ENCODE results near the gene NPVF. TPM values are rescaled to one million over a fixed set of nuclear protein-coding genes. Genes with fewer than 3 reads are reported as not detected.

The NPVF gene
- total and polyA plus RNA-seq, 2 experiments from 2014 or later, result not detected

DNA sequence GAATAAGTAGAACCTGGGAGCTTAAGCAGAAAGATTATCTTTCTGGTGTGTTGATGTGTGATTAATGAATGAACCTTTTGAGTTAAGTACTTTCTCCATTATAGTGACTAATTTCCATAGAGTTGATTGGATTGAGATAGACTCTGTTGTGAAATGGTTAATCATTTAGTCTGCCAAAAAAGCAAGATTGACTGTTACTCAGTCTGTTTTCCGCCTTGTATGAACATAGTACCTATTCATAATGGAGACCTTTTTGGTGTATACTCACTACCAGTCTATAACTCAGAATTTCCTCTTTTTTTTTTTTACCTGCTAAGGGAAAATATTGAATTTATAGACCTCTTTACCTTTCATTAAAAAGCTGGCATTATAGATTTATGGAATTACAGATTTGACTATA is 14.4 kb upstream of the NPVF start:
- Histone ChIP-seq H3K4me3 (no peak overlapping the region), H3K9me3 (ENCODE audit: low read depth) (no peaks in the 10 kb centered on the region), H3K4me1 (ENCODE audit: low read depth) (no peaks in the 10 kb centered on the region), H3K27me3 (no peaks in the 10 kb centered on the region), H3K27ac (no peak overlapping the region), H3K36me3 (no peaks in the 10 kb centered on the region)
- DNase-seq (ENCODE audit: low read depth in 1 of 2, low spot score in 1 of 2), result no peak
- TF ChIP-seq, protein P1, sequence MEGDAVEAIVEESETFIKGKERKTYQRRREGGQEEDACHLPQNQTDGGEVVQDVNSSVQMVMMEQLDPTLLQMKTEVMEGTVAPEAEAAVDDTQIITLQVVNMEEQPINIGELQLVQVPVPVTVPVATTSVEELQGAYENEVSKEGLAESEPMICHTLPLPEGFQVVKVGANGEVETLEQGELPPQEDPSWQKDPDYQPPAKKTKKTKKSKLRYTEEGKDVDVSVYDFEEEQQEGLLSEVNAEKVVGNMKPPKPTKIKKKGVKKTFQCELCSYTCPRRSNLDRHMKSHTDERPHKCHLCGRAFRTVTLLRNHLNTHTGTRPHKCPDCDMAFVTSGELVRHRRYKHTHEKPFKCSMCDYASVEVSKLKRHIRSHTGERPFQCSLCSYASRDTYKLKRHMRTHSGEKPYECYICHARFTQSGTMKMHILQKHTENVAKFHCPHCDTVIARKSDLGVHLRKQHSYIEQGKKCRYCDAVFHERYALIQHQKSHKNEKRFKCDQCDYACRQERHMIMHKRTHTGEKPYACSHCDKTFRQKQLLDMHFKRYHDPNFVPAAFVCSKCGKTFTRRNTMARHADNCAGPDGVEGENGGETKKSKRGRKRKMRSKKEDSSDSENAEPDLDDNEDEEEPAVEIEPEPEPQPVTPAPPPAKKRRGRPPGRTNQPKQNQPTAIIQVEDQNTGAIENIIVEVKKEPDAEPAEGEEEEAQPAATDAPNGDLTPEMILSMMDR (IDR thresholded peaks at IDR 0.05; ENCODE audit: low read depth, low read length), result no peak

DNA sequence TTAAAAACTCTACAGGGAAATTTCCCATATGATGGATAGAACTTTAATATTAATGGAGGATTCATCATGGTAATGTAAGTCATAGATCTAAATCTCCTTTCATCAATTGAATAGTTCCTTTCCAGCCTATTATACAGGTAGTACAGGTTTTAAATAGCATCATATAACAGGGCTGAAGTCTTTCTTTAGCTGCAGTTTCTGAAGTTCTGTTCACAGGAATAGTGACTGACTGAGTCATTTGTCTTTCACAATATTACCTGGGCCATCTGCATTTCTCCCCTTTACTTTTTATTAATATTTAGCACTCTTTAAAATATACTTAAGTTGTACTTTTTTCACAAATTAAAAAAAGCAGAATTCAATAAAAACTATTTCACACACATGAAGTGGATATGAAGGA is 12.6 kb upstream of the NPVF start:
- no peak for DNase-seq (ENCODE audit: low read depth in 1 of 2, low spot score in 1 of 2)
- no peaks in the 10 kb centered on the region for H3K36me3 ChIP-seq
- H3K9me3 ChIP-seq (ENCODE audit: low read depth), result no peaks in the 10 kb centered on the region
- TF ChIP-seq, protein P1 (IDR thresholded peaks at IDR 0.05; ENCODE audit: low read depth, low read length), result no peak
- no peaks in the 10 kb centered on the region for H3K4me1 ChIP-seq (ENCODE audit: low read depth)
- H3K4me3 ChIP-seq, result no peak overlapping the region
- no peak overlapping the region for H3K27ac ChIP-seq
- H3K27me3 ChIP-seq, result no peaks in the 10 kb centered on the region

DNA sequence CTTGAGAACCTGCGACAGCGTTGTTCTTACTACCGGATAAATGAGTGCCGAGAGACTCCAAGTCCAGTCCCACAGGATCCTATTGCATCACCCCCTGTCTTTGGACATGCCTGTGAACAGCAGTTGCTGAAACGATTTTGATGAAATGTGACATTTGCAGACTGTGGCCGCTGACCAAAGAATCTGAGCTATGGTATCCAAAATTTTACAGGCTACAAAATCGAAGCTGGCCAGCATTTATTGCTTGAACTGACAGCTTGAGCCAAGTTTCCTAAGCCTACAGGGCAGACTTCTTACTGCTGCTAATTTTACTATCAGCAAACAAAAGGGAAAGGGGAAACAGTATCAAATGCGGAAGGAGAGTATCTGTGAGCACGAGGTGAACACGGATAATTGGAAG is 12.1 kb upstream of the NPVF start:
- Histone ChIP-seq H3K4me1 (ENCODE audit: low read depth) (no peaks in the 10 kb centered on the region), H3K27me3 (no peaks in the 10 kb centered on the region), H3K9me3 (ENCODE audit: low read depth) (no peaks in the 10 kb centered on the region), H3K27ac (no peak overlapping the region), H3K4me3 (no peak overlapping the region), H3K36me3 (no peaks in the 10 kb centered on the region)
- DNase-seq (ENCODE audit: low read depth in 1 of 2, low spot score in 1 of 2), result peak in 1 of 2 donors; percentile 50
- TF ChIP-seq, protein P1 (IDR thresholded peaks at IDR 0.05; ENCODE audit: low read depth, low read length), result no peak

DNA sequence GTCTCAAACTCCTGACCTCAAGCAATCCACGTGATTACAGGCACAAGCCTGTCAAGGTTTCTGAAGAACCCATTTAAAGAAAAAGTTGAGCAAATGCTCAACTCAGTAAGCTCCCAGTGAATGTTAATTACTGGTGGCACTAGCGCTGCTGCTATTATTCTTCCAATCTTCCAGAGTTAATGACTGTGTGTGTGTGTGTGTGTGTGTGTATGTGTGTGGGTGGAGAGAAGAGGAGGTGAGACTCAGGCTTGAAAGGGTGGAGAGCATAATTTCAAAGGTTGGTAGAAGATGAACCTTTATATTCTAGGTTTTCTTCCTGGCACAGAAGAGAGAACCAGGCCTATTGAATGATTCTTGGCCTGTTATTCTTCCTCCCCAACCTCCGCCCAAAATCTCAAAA is 11.6 kb upstream of the NPVF start:
- TF ChIP-seq, protein P1 (IDR thresholded peaks at IDR 0.05; ENCODE audit: low read depth, low read length), result no peak
- no peaks in the 10 kb centered on the region for H3K9me3 ChIP-seq (ENCODE audit: low read depth)
- H3K27ac ChIP-seq, result no peak overlapping the region
- no peak for DNase-seq (ENCODE audit: low read depth in 1 of 2, low spot score in 1 of 2)
- H3K27me3 ChIP-seq, result no peaks in the 10 kb centered on the region
- no peaks in the 10 kb centered on the region for H3K36me3 ChIP-seq
- H3K4me3 ChIP-seq, result no peak overlapping the region
- no peaks in the 10 kb centered on the region for H3K4me1 ChIP-seq (ENCODE audit: low read depth)

DNA sequence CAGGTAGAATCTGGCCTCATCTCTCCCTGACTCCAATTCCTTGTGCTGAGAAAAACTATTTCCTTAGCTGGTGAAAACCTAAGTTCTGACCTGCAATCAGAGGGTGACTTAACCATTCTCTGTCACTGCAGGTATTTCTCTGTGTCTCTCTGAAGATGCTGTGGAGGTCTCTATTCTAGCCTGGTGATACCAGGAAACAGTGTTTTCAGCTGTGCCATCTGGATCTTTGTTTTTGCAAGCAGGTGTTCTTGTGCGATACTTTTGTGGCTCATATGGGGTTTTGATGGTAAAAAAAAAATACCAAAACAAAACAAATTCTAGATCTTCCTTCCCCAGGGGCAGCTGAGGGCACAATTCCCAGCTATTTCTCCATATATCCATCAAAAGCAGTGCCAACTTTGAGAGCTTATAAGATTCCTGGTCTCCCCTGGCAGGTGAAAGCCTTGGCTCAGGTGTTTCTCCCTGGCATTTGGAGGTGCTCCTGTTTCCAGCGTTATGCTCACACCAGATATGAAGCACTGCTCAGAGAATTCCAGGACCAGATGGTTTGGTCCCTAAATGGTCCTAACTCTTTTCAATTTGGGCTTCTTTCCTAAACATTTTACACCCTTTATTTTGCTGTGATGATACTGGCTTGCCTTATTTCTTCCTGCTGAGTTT is 9.9 kb upstream of the NPVF start:
- DNase-seq (ENCODE audit: low read depth in 1 of 2, low spot score in 1 of 2), result no peak
- TF ChIP-seq, protein P1 (IDR thresholded peaks at IDR 0.05; ENCODE audit: low read depth, low read length), result no peak
- Histone ChIP-seq H3K27ac (no peak overlapping the region), H3K27me3 (no peaks in the 10 kb centered on the region), H3K36me3 (no peaks in the 10 kb centered on the region), H3K4me3 (no peak overlapping the region), H3K9me3 (ENCODE audit: low read depth) (no peaks in the 10 kb centered on the region), H3K4me1 (ENCODE audit: low read depth) (no peaks in the 10 kb centered on the region)
